HG02623 (cell line): ENCODE results near the gene REM1.

ENCODE experiments used
- ATAC-seq: cut with Tn5 transposase; IDR thresholded peaks from one replicate; pipeline ENCODE4 v1.9.1; 2021; ENCODE audit warnings: moderate library complexity; ENCODE audit not compliant: unreplicated experiment

REM1 gene

GRCh38 chr20:31522731-31523130, 47.6 kb downstream of the REM1 start:
- no peak for ATAC-seq

- no peak for ATAC-seq
Observed at GRCh38 chr20:31523361-31524283, 48.5 kb downstream of the REM1 start.

GRCh38 chr20:31527266-31527665, 52.2 kb downstream of the REM1 start:
- ATAC-seq, result no peak
